ENCODE data around the gene MED6. TPM values are rescaled to one million over a fixed set of nuclear protein-coding genes. Genes with fewer than 3 reads are reported as not detected.

MED6 gene
- total RNA-seq (2014; rRNA removed; shearing (Covaris generic); ENCODE audit: low replicate concordance), result 19.2 and 28.2 TPM in 2 replicates

- Histone ChIP-seq H3K4me3 (peak within 1 kb of the TSS; percentile 85), H3K9me3 (no peaks in the 10 kb centered on the region), H3K27me3 (no peaks in the 10 kb centered on the region), H3K36me3 (peaks cover 2% of the 10 kb centered on the region)
- DNase-seq, result peak; percentile 92
These were observed at the start of gene MED6 for GRCh38 chr14:70600382-70601157. TSS of gene MED6 (minus strand) at chr14:70600655. CDS start at chr14:70600637, 18 bp downstream.

- no peaks in the 10 kb centered on the region for H3K9me3 ChIP-seq
- no peaks in the 10 kb centered on the region for H3K27me3 ChIP-seq
- no peak for DNase-seq
- H3K4me3 ChIP-seq, result no peak overlapping the region
- no peaks in the 10 kb centered on the region for H3K36me3 ChIP-seq
These were observed 49.3 kb upstream of the MED6 start for GRCh38 chr14:70649803-70650202.

- peak; percentile 20 for DNase-seq
- Histone ChIP-seq H3K4me3 (no peak overlapping the region), H3K36me3 (no peaks in the 10 kb centered on the region), H3K9me3 (no peaks in the 10 kb centered on the region), H3K27me3 (peaks cover 3% of the 10 kb centered on the region; the same call in 1 of the 2 replicates)
These were observed 47.9 kb upstream of the MED6 start for GRCh38 chr14:70648346-70648745.

GRCh38 chr14:70646705-70647104, 46.2 kb upstream of the MED6 start:
- no peaks in the 10 kb centered on the region for H3K9me3 ChIP-seq
- H3K36me3 ChIP-seq, result no peaks in the 10 kb centered on the region
- DNase-seq, result no peak
- H3K27me3 ChIP-seq, result peaks cover 13% of the 10 kb centered on the region
- H3K4me3 ChIP-seq, result no peak overlapping the region

- Histone ChIP-seq H3K4me3 (no peak overlapping the region), H3K27me3 (peaks cover 18% of the 10 kb centered on the region), H3K36me3 (no peaks in the 10 kb centered on the region), H3K9me3 (no peaks in the 10 kb centered on the region)
- DNase-seq, result no peak
These were observed 45.4 kb upstream of the MED6 start for GRCh38 chr14:70645892-70646291.

GRCh38 chr14:70643967-70644366, 43.5 kb upstream of the MED6 start:
- H3K27me3 ChIP-seq, result peaks cover 28% of the 10 kb centered on the region
- no peak for DNase-seq
- H3K36me3 ChIP-seq, result no peaks in the 10 kb centered on the region
- H3K4me3 ChIP-seq, result no peak overlapping the region
- H3K9me3 ChIP-seq, result no peaks in the 10 kb centered on the region

- Histone ChIP-seq H3K4me3 (no peak overlapping the region), H3K36me3 (no peaks in the 10 kb centered on the region), H3K9me3 (no peaks in the 10 kb centered on the region), H3K27me3 (peaks cover 30% of the 10 kb centered on the region)
- DNase-seq, result no peak
These were observed 42.1 kb upstream of the MED6 start for GRCh38 chr14:70642303-70643235.

- no peak for DNase-seq
- Histone ChIP-seq H3K27me3 (peaks cover 30% of the 10 kb centered on the region), H3K36me3 (no peaks in the 10 kb centered on the region), H3K4me3 (peak within 1 kb of the TSS; percentile 36), H3K9me3 (no peaks in the 10 kb centered on the region)
These were observed 41.3 kb upstream of the MED6 start, which contains the start of gene TTC9 for GRCh38 chr14:70641548-70642302. TSS of gene TTC9 (plus strand) at chr14:70641916. CDS start at chr14:70642130, 214 bp downstream.

- Histone ChIP-seq H3K36me3 (no peaks in the 10 kb centered on the region), H3K27me3 (peaks cover 30% of the 10 kb centered on the region), H3K4me3 (peak overlapping the region; percentile 36), H3K9me3 (no peaks in the 10 kb centered on the region)
- peak; percentile 30 for DNase-seq
These were observed 40.6 kb upstream of the MED6 start for GRCh38 chr14:70640938-70641547.

- Histone ChIP-seq H3K27me3 (peaks cover 28% of the 10 kb centered on the region), H3K9me3 (no peaks in the 10 kb centered on the region), H3K4me3 (no peak overlapping the region), H3K36me3 (no peaks in the 10 kb centered on the region)
- no peak for DNase-seq
These were observed 38.0 kb upstream of the MED6 start for GRCh38 chr14:70638416-70638815.

GRCh38 chr14:70635971-70636595, 35.6 kb upstream of the MED6 start:
- Histone ChIP-seq H3K27me3 (peaks cover 14% of the 10 kb centered on the region), H3K36me3 (no peaks in the 10 kb centered on the region), H3K4me3 (no peak overlapping the region), H3K9me3 (no peaks in the 10 kb centered on the region)
- no peak for DNase-seq

GRCh38 chr14:70631948-70632347, 31.5 kb upstream of the MED6 start:
- Histone ChIP-seq H3K4me3 (no peak overlapping the region), H3K9me3 (peaks cover 4% of the 10 kb centered on the region; the same call in 1 of the 2 replicates), H3K36me3 (no peaks in the 10 kb centered on the region), H3K27me3 (no peaks in the 10 kb centered on the region)
- DNase-seq, result no peak

GRCh38 chr14:70624972-70625371, 24.5 kb upstream of the MED6 start:
- Histone ChIP-seq H3K27me3 (no peaks in the 10 kb centered on the region), H3K36me3 (no peaks in the 10 kb centered on the region), H3K9me3 (peaks cover 8% of the 10 kb centered on the region; the same call in 1 of the 2 replicates), H3K4me3 (no peak overlapping the region)
- DNase-seq, result no peak

GRCh38 chr14:70622111-70622712, 21.8 kb upstream of the MED6 start:
- 0 out of 2 replicates have a peak, but pooled peaks cover 5% of the 10 kb centered on the region for H3K9me3 ChIP-seq
- no peak overlapping the region for H3K4me3 ChIP-seq
- no peaks in the 10 kb centered on the region for H3K36me3 ChIP-seq
- no peaks in the 10 kb centered on the region; the same call in 1 of the 2 replicates for H3K27me3 ChIP-seq
- no peak for DNase-seq

GRCh38 chr14:70619708-70620107, 19.3 kb upstream of the MED6 start:
- no peak overlapping the region for H3K4me3 ChIP-seq
- no peak for DNase-seq
- H3K27me3 ChIP-seq, result no peaks in the 10 kb centered on the region; the same call in 1 of the 2 replicates
- no peaks in the 10 kb centered on the region for H3K36me3 ChIP-seq
- no peaks in the 10 kb centered on the region for H3K9me3 ChIP-seq

Measured in MG63 (cell line).